ENCODE data around the gene PDE4B. TPM values are rescaled to one million over a fixed set of nuclear protein-coding genes. Genes with fewer than 3 reads are reported as not detected.
A peak's percentile ranks its signal among the peaks of the same experiment; 100 is the strongest.

Gene PDE4B
- total RNA-seq, 4 donors from 2014 or later = 3.7 to 16.6 (median 5.1) TPM

GRCh38 chr1:66351913-66352312 lies 559.2 kb downstream of the PDE4B start:
- DNase-seq (ENCODE audit: extremely low spot score) = no peak
- no peaks in the 10 kb centered on the region for H3K36me3 ChIP-seq
- H3K4me3 ChIP-seq = no peak overlapping the region
- WGBS = 94% methylated on average over 3 of the region's 3 CpGs
- TF ChIP-seq POLR2A (IDR thresholded peaks at IDR 0.05; ENCODE audit: low read depth) = no peak
- TF ChIP-seq, protein P1, sequence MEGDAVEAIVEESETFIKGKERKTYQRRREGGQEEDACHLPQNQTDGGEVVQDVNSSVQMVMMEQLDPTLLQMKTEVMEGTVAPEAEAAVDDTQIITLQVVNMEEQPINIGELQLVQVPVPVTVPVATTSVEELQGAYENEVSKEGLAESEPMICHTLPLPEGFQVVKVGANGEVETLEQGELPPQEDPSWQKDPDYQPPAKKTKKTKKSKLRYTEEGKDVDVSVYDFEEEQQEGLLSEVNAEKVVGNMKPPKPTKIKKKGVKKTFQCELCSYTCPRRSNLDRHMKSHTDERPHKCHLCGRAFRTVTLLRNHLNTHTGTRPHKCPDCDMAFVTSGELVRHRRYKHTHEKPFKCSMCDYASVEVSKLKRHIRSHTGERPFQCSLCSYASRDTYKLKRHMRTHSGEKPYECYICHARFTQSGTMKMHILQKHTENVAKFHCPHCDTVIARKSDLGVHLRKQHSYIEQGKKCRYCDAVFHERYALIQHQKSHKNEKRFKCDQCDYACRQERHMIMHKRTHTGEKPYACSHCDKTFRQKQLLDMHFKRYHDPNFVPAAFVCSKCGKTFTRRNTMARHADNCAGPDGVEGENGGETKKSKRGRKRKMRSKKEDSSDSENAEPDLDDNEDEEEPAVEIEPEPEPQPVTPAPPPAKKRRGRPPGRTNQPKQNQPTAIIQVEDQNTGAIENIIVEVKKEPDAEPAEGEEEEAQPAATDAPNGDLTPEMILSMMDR (IDR thresholded peaks at IDR 0.05) = no peak
- no peak for TF ChIP-seq EP300 (IDR thresholded peaks at IDR 0.05)
- TF ChIP-seq POLR2AphosphoS5 (IDR thresholded peaks at IDR 0.05) = no peak
- intact Hi-C loops (cut with DNase I) = no loop called here
- no peaks in the 10 kb centered on the region for H3K27me3 ChIP-seq
- peak overlapping the region in 3 of 4 donors; percentile 5 to 32 (median 25) for H3K27ac ChIP-seq (replicated peaks in 1 of 4)
- H3K4me1 ChIP-seq = peaks cover 52 to 62% (median 57%) of the 10 kb centered on the region in 4 donors
- H3K9me3 ChIP-seq = no peaks in the 10 kb centered on the region

DNA sequence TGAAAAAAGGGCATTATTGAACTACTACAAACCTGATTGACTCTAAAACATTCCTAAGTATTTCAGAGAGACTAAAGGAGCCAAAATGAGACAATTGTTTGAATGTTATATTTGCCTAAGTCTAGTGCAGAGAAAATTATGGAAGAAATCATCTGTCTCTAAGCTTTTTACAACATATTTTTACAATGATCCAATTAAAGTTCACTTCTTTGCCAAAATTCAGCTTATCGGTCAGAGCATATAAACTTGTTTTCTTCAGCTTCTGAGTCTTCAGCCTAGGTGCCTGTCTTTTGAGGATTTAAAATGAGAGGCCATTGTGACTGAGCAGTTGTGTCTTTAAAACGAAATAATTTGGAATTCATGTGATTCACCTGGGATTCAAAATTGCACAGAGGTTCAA lies 560.1 kb downstream of the PDE4B start:
- no peak overlapping the region for H3K4me3 ChIP-seq
- 66% methylated on average over 2 of the region's 2 CpGs for WGBS

GRCh38 chr1:66353257-66353656 lies 560.6 kb downstream of the PDE4B start:
- WGBS = 62% methylated on average over 5 of the region's 5 CpGs
- intact Hi-C loops (cut with DNase I) = no loop called here
- Histone ChIP-seq H3K9me3 (no peaks in the 10 kb centered on the region), H3K4me3 (no peak overlapping the region), H3K27me3 (no peaks in the 10 kb centered on the region), H3K4me1 (peaks cover 52 to 65% (median 57%) of the 10 kb centered on the region in 4 donors), H3K36me3 (no peaks in the 10 kb centered on the region), H3K27ac (replicated peaks in 1 of 4) (peak overlapping the region in 3 of 4 donors; percentile 6 to 25 (median 15))
- DNase-seq (ENCODE audit: extremely low spot score) = no peak
- TF ChIP-seq POLR2AphosphoS5 (IDR thresholded peaks at IDR 0.05) (peak in 1 of 2 donors; percentile 31), EP300 (IDR thresholded peaks at IDR 0.05) (no peak)

More for the DNA sequence above, 560.1 kb downstream of the PDE4B start:
- TF ChIP-seq POLR2A (IDR thresholded peaks at IDR 0.05; ENCODE audit: low read depth) (no peak), EP300 (IDR thresholded peaks at IDR 0.05) (no peak), POLR2AphosphoS5 (IDR thresholded peaks at IDR 0.05) (no peak)
- Histone ChIP-seq H3K27ac (replicated peaks in 1 of 4) (peak overlapping the region in 3 of 4 donors; percentile 6 to 25 (median 15)), H3K9me3 (no peaks in the 10 kb centered on the region), H3K4me1 (peaks cover 52 to 65% (median 57%) of the 10 kb centered on the region in 4 donors), H3K36me3 (no peaks in the 10 kb centered on the region), H3K27me3 (no peaks in the 10 kb centered on the region)
- intact Hi-C loops (cut with DNase I) = no loop called here
- no peak for DNase-seq (ENCODE audit: extremely low spot score)

DNA sequence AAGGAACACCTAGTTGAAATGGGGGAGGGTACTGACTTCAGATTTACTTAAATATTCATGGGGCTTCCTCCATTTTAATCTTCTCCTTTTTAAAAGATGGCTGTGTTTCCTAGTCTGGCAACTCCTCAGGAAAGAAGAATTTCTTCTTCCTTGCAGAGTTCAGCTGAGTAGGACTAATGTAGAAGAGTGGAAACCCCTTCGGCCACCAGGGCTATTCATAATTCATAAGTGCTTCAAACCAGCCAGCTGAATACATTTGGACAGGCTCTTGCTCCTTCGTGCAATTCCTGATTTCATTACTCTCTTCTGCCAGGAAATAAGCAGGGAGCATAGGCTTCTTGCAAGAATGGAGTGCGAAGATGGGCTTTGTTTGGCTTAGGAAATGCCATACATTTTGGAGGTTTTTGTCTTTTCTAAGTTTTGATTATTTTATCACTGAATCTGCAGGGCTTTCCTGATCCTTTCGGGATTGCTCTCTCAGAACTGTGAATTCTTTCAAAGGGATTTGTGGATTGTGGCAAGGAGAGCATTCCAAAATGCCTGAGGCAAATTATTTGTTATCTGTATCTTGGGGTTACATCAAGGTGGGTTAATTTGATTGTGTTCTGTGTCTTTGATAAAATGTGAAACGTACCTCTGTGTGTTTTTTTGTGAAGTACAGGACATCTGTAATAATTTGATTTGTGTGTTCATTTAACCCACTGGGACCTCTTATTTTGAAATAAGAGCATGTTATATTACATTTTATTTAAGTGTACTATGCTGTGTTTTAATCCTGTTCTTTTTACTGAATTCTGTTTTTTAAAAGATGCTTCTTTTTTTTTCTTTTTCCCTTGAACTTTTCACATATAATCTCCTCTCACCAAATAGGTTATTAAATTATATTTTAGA lies 561.9 kb downstream of the PDE4B start:
- TF ChIP-seq, protein P1 (IDR thresholded peaks at IDR 0.05) = no peak
- TF ChIP-seq POLR2A (IDR thresholded peaks at IDR 0.05; ENCODE audit: low read depth) (no peak), EP300 (IDR thresholded peaks at IDR 0.05) (no peak), POLR2AphosphoS5 (IDR thresholded peaks at IDR 0.05) (no peak)
- Histone ChIP-seq H3K27me3 (no peaks in the 10 kb centered on the region), H3K4me1 (peaks cover 53 to 66% (median 56%) of the 10 kb centered on the region in 4 donors), H3K36me3 (no peaks in the 10 kb centered on the region), H3K9me3 (no peaks in the 10 kb centered on the region), H3K27ac (replicated peaks in 1 of 4) (peak overlapping the region in 2 of 4 donors; percentile 16 to 47), H3K4me3 (peak overlapping the region in 2 of 4 donors; percentile 3 to 11)
- intact Hi-C loops (cut with DNase I) = no loop called here
- 42% methylated on average over 5 of the region's 5 CpGs for WGBS
- no peak for DNase-seq (ENCODE audit: extremely low spot score)

- intact Hi-C loops (cut with DNase I) = no loop called here
- TF ChIP-seq POLR2A (IDR thresholded peaks at IDR 0.05; ENCODE audit: low read depth) (no peak), POLR2AphosphoS5 (IDR thresholded peaks at IDR 0.05) (no peak), EP300 (IDR thresholded peaks at IDR 0.05) (no peak)
- TF ChIP-seq, protein P1 (IDR thresholded peaks at IDR 0.05) = no peak
- Histone ChIP-seq H3K9me3 (no peaks in the 10 kb centered on the region), H3K27ac (replicated peaks in 1 of 4) (no peak overlapping the region), H3K4me1 (peaks cover 54 to 66% (median 56%) of the 10 kb centered on the region in 4 donors), H3K4me3 (no peak overlapping the region), H3K27me3 (no peaks in the 10 kb centered on the region), H3K36me3 (no peaks in the 10 kb centered on the region)
- 95% methylated on average over 1 of the region's 1 CpG for WGBS
- no peak for DNase-seq (ENCODE audit: extremely low spot score)
These were observed 563.1 kb downstream of the PDE4B start for GRCh38 chr1:66355756-66356155.

Measured in esophagus muscularis mucosa (tissue), 4 donors.